Aortic smooth muscle cell (primary cell): Measurements from ENCODE around the gene ARHGEF28. TPM values are rescaled to one million over a fixed set of nuclear protein-coding genes. Genes with fewer than 3 reads are reported as not detected.

ENCODE experiments used
- total RNA-seq: library from RNA; depleted of rRNA; stranded (reverse); fragments of >200 nt; gene quantifications from 2 replicates; pipeline ENCODE4 v1.2.3, GENCODE V29; 2014

Gene ARHGEF28
- 8.5 and 18.7 TPM in 2 replicates for total RNA-seq

GRCh38 chr5:73625944-73626811 lies at the start of gene ARHGEF28:
Gene ARHGEF28, plus strand, starts transcription at chr5:73626196. Its CDS starts 58,656 bp downstream, at chr5:73684852.

Other genes with a start within 250 kb of the ARHGEF28 start
- 0.44 and 0.92 TPM in 2 replicates for gene FOXD1, start 177.4 kb upstream of the ARHGEF28 start, total RNA-seq
- 178 and 213 TPM in 2 replicates for gene BTF3, start 127.8 kb upstream of the ARHGEF28 start, total RNA-seq
- 12.6 and 15.0 TPM in 2 replicates for gene ANKRA2, start 60.6 kb upstream of the ARHGEF28 start, total RNA-seq
- gene UTP15, start 60.5 kb upstream of the ARHGEF28 start, total RNA-seq = 14.9 and 15.2 TPM in 2 replicates